HFFc6 (cell line): Measurements from ENCODE around the gene LETMD1. TPM values are rescaled to one million over a fixed set of nuclear protein-coding genes. Genes with fewer than 3 reads are reported as not detected.
A peak's percentile ranks its signal among the peaks of the same experiment; 100 is the strongest.

ENCODE experiments used
- DNase-seq: peaks from one replicate; pipeline ENCODE4 v3.0.0-alpha.2; 2018
- H3K27ac Mint-ChIP-seq: 2 replicates; pipeline ENCODE4 v1.8.0; 2020; ENCODE audit warnings: mild to moderate bottlenecking, mixed read lengths
- H3K27me3 Mint-ChIP-seq: 2 replicates; pipeline ENCODE4 v1.8.0; 2021; ENCODE audit warnings: mild to moderate bottlenecking, moderate library complexity, mixed read lengths; ENCODE audit not compliant: insufficient read depth
- H3K36me3 Mint-ChIP-seq: 2 replicates; pipeline ENCODE4 v1.8.0; 2021; ENCODE audit warnings: low read depth, mixed read lengths
- H3K4me1 Mint-ChIP-seq: 2 replicates; pipeline ENCODE4 v1.8.0; 2020; ENCODE audit warnings: low read depth, mixed read lengths
- H3K4me3 Mint-ChIP-seq: 2 replicates; pipeline ENCODE4 v1.8.0; 2020; ENCODE audit warnings: mild to moderate bottlenecking, moderate library complexity, mixed read lengths
- H3K9me3 Mint-ChIP-seq: 2 replicates; pipeline ENCODE4 v1.8.0; 2020; ENCODE audit warnings: mild to moderate bottlenecking, mixed read lengths
- CTCF ChIP-seq: fragments of 200-600 bp; sonication (generic); IDR thresholded peaks from 2 replicates; pipeline ENCODE4 v1.5.0; 2021; ENCODE audit warnings: antibody characterized with exemption, mild to moderate bottlenecking
- total RNA-seq, 6 experiments: library from RNA; stranded (reverse); fragmentation: NEBNext Ultra II Directional; extraction: Animal tissue kit (Norgen Biotek cat#: 25700); gene quantifications; 2 replicates in 1 of 6; 3 replicates in 5 of 6; pipeline ENCODE4 v1.2.3, GENCODE V29; 2021

Gene LETMD1
- total RNA-seq, 6 experiments from 2014 or later = 19.6 to 27.6 (median 25.2) TPM

GRCh38 chr12:51033457-51034089 lies 14.6 kb upstream of the LETMD1 start:
- Mint-ChIP-seq H3K36me3 (no peaks in the 10 kb centered on the region), H3K4me3 (no peak overlapping the region), H3K27me3 (no peaks in the 10 kb centered on the region), H3K9me3 (no peaks in the 10 kb centered on the region), H3K4me1 (peaks cover 12% of the 10 kb centered on the region), H3K27ac (no peak overlapping the region)
- no peak for DNase-seq
- TF ChIP-seq CTCF = no peak

- DNase-seq = no peak
- Mint-ChIP-seq H3K27ac (no peak overlapping the region), H3K27me3 (no peaks in the 10 kb centered on the region), H3K9me3 (no peaks in the 10 kb centered on the region), H3K36me3 (no peaks in the 10 kb centered on the region), H3K4me3 (no peak overlapping the region), H3K4me1 (peaks cover 8% of the 10 kb centered on the region)
- TF ChIP-seq CTCF = no peak
These were observed 11.8 kb upstream of the LETMD1 start for GRCh38 chr12:51036279-51036678.

- Mint-ChIP-seq H3K4me1 (peaks cover 33% of the 10 kb centered on the region), H3K27me3 (no peaks in the 10 kb centered on the region; the same call in 1 of the 2 replicates), H3K9me3 (no peaks in the 10 kb centered on the region), H3K4me3 (peak overlapping the region; percentile 96), H3K36me3 (peaks cover 6% of the 10 kb centered on the region), H3K27ac (peak overlapping the region; percentile 89)
- no peak for DNase-seq
- TF ChIP-seq CTCF = no peak
These were observed 629 bp downstream of the LETMD1 start for GRCh38 chr12:51048661-51049251.

- H3K27me3 Mint-ChIP-seq = no peaks in the 10 kb centered on the region; the same call in 1 of the 2 replicates
- no peak overlapping the region for H3K27ac Mint-ChIP-seq
- TF ChIP-seq CTCF = no peak
- no peak for DNase-seq
- H3K9me3 Mint-ChIP-seq = no peaks in the 10 kb centered on the region
- peaks cover 33% of the 10 kb centered on the region for H3K4me1 Mint-ChIP-seq
- peak overlapping the region; percentile 96 for H3K4me3 Mint-ChIP-seq
- peaks cover 6% of the 10 kb centered on the region for H3K36me3 Mint-ChIP-seq
These were observed 1.4 kb downstream of the LETMD1 start for GRCh38 chr12:51049525-51049924.

- TF ChIP-seq CTCF = no peak
- Mint-ChIP-seq H3K27me3 (no peaks in the 10 kb centered on the region; the same call in 1 of the 2 replicates), H3K27ac (no peak overlapping the region), H3K9me3 (no peaks in the 10 kb centered on the region), H3K4me3 (no peak overlapping the region), H3K4me1 (peaks cover 41% of the 10 kb centered on the region), H3K36me3 (peaks cover 13% of the 10 kb centered on the region)
- no peak for DNase-seq
These were observed 3.7 kb downstream of the LETMD1 start for GRCh38 chr12:51051787-51052186.
